ENCODE results near the gene PI4KB.
"Not testable (repeated sequence)": the region's sequence is repeated elsewhere in the genome, so short reads cannot be mapped to it uniquely, and the experiment has no call there.

PI4KB gene

DNA sequence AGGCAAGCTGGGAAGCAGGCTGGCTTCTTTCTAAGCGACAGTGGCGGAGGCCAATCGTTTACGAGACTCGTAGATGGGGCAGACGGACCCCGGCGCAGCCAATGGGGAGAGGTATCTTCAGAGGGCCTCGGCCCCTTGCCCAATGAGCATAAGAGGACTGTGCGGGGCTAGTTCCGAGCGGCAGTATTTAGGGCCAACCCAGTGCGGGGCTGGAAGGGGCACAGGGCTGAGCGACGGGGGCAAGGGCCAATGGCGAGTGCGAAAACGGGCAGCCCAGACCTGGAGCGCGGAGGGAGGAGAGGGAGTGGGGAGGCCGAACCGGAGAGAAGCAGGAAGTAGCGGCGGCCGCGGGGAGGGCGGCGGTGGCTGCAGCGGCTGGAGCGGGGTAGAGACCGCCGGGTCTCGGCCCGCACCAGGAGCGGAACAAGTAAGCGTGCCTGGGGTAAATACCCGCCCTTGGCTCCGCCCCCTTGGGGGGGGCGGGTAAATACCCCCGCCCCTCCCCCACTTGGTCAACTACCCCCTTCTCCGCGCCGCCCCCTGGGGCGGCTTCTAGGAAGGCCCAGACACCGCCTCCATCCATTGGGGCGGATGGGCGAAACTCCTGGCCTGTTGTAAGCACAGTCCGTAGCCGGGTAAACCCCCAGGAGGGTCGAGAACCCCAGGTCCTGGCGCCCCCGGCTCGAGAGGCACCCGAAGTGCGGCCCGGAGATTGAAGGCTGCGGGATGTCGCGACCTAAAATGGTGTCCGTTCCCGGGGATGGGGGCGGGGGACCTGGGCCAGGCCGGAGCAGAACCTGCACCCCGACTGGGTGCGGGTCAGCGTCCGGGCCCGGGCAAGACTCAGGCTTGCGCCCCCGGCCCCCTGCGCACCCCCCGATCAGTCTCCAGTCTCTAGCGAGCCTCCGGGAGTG lies 45.0 kb downstream of the PI4KB start, which contains the start of gene ZNF687:
Gene ZNF687 (plus strand): TSS at position 331 of the 914 bp plus-strand sequence. CDS start 3,993 bp downstream, outside the sequence.
- WGBS = under 1% methylated on average over 61 of the region's 74 CpGs
- H3K4me2 ChIP-seq (ENCODE audit: low read length, poor library complexity, severe bottlenecking) = peak within 1 kb of the TSS; percentile 69
- peak within 1 kb of the TSS in 1 of 2 experiments; percentile 61 for H3K23ac ChIP-seq (ENCODE audit: low read length in 2 of 2)
- peaks cover 19% of the 10 kb centered on the region for H3K4me1 ChIP-seq (ENCODE audit: control insufficient read depth, insufficient read depth, low read depth, low read length)
- H3K27ac ChIP-seq (ENCODE audit: low read length, poor library complexity, severe bottlenecking) = peak within 1 kb of the TSS; percentile 98
- peak within 1 kb of the TSS; percentile 36 for H2AK5ac ChIP-seq (ENCODE audit: low read length, severe bottlenecking)
- no peaks in the 10 kb centered on the region for H3K9me3 ChIP-seq (ENCODE audit: control insufficient read depth, low read length)
- H2AFZ ChIP-seq (ENCODE audit: low read depth, low read length) = peak within 1 kb of the TSS; percentile 83
- peaks cover 6% of the 10 kb centered on the region for H3K79me1 ChIP-seq (replicated peaks; ENCODE audit: low read length, poor library complexity, severe bottlenecking)
- peaks cover 19 to 22% of the 10 kb centered on the region in 2 experiments for H3K36me3 ChIP-seq (ENCODE audit: control insufficient read depth in 1 of 2, insufficient read depth in 2 of 2, low read depth in 1 of 2, low read length in 2 of 2)
- H2BK12ac ChIP-seq (ENCODE audit: low read length in 2 of 2) = peak within 1 kb of the TSS; percentile 42 to 55
- peak; percentile 100 for DNase-seq
- peak within 1 kb of the TSS; percentile 94 for H4K91ac ChIP-seq (ENCODE audit: low read length)
- peak within 1 kb of the TSS; percentile 96 for H3K9ac ChIP-seq (ENCODE audit: low read length)
- peak within 1 kb of the TSS; percentile 47 to 89 for H3K14ac ChIP-seq (ENCODE audit: low read length in 2 of 2)
- peak within 1 kb of the TSS; percentile 62 for H2BK15ac ChIP-seq (ENCODE audit: low read depth, poor library complexity, severe bottlenecking)
- peak within 1 kb of the TSS; percentile 97 for H3K18ac ChIP-seq (ENCODE audit: low read depth in 1 of 2, low read length in 2 of 2)
- peak within 1 kb of the TSS; percentile 92 for H4K8ac ChIP-seq (ENCODE audit: low read length)
- no peaks in the 10 kb centered on the region for H3K27me3 ChIP-seq (ENCODE audit: control insufficient read depth in 1 of 2, insufficient read depth in 1 of 2, low read length in 2 of 2)
- peak within 1 kb of the TSS; percentile 88 to 95 for H3K4me3 ChIP-seq (ENCODE audit: insufficient read depth in 1 of 2, low read depth in 1 of 2, low read length in 2 of 2)
- peak within 1 kb of the TSS; percentile 79 for H2BK5ac ChIP-seq (ENCODE audit: low read depth, low read length, poor library complexity, severe bottlenecking)
- H3K4ac ChIP-seq (ENCODE audit: low read depth in 1 of 2, low read length in 2 of 2) = peak within 1 kb of the TSS; percentile 94 to 98
- H2BK120ac ChIP-seq (ENCODE audit: low read depth, low read length) = peak within 1 kb of the TSS; percentile 84

DNA sequence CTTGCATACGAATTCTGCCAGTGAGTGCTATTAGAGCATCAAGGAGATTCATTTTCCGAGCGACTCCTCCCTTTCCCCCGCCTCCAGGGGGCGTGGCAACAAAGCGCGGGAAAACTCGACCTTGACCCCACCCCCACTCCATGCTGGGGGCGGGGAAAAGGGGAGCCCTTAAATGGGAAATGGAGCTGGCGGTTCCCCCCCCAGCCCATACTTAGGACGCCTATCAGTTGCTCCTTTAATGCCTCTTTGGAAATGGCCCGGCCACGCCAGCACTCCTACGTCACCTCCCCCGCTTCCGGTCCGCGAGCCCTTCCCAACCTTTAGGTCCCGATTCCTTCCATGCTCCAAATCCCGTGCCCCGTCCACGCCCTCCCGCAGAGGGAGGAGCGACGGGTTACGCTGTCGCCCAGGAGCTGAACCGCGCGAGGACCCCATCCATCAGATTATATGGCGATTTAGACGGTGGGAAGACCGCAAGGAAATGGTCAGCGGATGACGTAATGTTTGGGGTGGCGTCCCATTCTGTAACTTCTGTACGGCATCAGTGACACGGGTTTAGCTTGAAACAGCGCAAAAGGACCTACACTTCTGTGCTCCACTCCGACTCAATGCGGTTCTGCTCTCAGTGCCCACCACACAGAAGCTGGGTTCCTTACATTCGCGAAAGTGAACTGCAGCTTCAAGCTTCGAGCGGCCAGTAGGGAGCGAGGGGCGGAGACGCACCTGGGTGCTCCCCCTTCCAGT lies 45.8 kb downstream of the PI4KB start:
- peak overlapping the region; percentile 81 for H2BK120ac ChIP-seq (ENCODE audit: low read depth, low read length)
- no peaks in the 10 kb centered on the region for H3K9me3 ChIP-seq (ENCODE audit: control insufficient read depth, low read length)
- H2BK5ac ChIP-seq (ENCODE audit: low read depth, low read length, poor library complexity, severe bottlenecking) = peak overlapping the region; percentile 69
- peak overlapping the region; percentile 63 for H3K4me2 ChIP-seq (ENCODE audit: low read length, poor library complexity, severe bottlenecking)
- H3K4ac ChIP-seq (ENCODE audit: low read depth in 1 of 2, low read length in 2 of 2) = peak overlapping the region; percentile 21 to 98
- peak overlapping the region; percentile 81 for H4K8ac ChIP-seq (ENCODE audit: low read length)
- H3K27me3 ChIP-seq (ENCODE audit: control insufficient read depth in 1 of 2, insufficient read depth in 1 of 2, low read length in 2 of 2) = no peaks in the 10 kb centered on the region
- peak; percentile 98 for DNase-seq
- peak overlapping the region; percentile 83 for H2AFZ ChIP-seq (ENCODE audit: low read depth, low read length)
- WGBS = under 1% methylated on average over 43 of the region's 48 CpGs
- peak overlapping the region; percentile 94 for H4K91ac ChIP-seq (ENCODE audit: low read length)
- peaks cover 19% of the 10 kb centered on the region for H3K4me1 ChIP-seq (ENCODE audit: control insufficient read depth, insufficient read depth, low read depth, low read length)
- peak overlapping the region; percentile 97 for H3K18ac ChIP-seq (ENCODE audit: low read depth in 1 of 2, low read length in 2 of 2)
- H2BK12ac ChIP-seq (ENCODE audit: low read length in 2 of 2) = peak overlapping the region; percentile 7 to 19
- H3K27ac ChIP-seq (ENCODE audit: low read length, poor library complexity, severe bottlenecking) = peak overlapping the region; percentile 98
- H3K79me1 ChIP-seq (replicated peaks; ENCODE audit: low read length, poor library complexity, severe bottlenecking) = peaks cover 4% of the 10 kb centered on the region
- peak overlapping the region in 1 of 2 experiments; percentile 61 for H3K23ac ChIP-seq (ENCODE audit: low read length in 2 of 2)
- H2AK5ac ChIP-seq (ENCODE audit: low read length, severe bottlenecking) = no peak overlapping the region
- H3K9ac ChIP-seq (ENCODE audit: low read length) = peak overlapping the region; percentile 96
- peak overlapping the region in 1 of 2 experiments; percentile 71 for H3K14ac ChIP-seq (ENCODE audit: low read length in 2 of 2)
- peak overlapping the region; percentile 88 to 95 for H3K4me3 ChIP-seq (ENCODE audit: insufficient read depth in 1 of 2, low read depth in 1 of 2, low read length in 2 of 2)
- H3K36me3 ChIP-seq (ENCODE audit: control insufficient read depth in 1 of 2, insufficient read depth in 2 of 2, low read depth in 1 of 2, low read length in 2 of 2) = peaks cover 10 to 14% of the 10 kb centered on the region in 2 experiments
- H2BK15ac ChIP-seq (ENCODE audit: low read depth, poor library complexity, severe bottlenecking) = peak overlapping the region; percentile 30

DNA sequence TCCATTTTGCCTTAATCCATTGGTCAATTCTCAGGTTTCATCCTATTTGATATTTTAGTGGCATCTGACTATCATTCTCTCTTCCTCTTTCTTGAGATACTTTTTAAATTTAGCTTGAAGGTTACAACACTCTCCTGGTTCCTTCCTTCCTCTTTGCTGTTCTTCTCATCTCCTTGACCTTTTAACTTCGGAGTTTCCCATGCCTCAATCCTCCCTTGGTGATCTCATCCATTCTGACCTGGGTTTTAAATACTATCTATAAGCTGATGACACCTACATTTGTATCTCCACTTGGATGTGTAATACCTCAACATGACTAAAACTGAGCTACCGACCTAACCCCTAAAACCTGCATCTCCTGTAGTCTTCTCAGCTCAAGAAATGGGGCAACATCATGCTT lies 50.0 kb downstream of the PI4KB start:
- peaks cover 5 to 11% of the 10 kb centered on the region in 2 experiments for H3K36me3 ChIP-seq (ENCODE audit: control insufficient read depth in 1 of 2, insufficient read depth in 2 of 2, low read depth in 1 of 2, low read length in 2 of 2)
- no peak overlapping the region for H3K4me3 ChIP-seq (ENCODE audit: insufficient read depth in 1 of 2, low read depth in 1 of 2, low read length in 2 of 2)
- no peak overlapping the region for H2BK5ac ChIP-seq (ENCODE audit: low read depth, low read length, poor library complexity, severe bottlenecking)
- H3K18ac ChIP-seq (ENCODE audit: low read depth in 1 of 2, low read length in 2 of 2) = no peak overlapping the region
- H2BK15ac ChIP-seq (ENCODE audit: low read depth, poor library complexity, severe bottlenecking) = no peak overlapping the region
- H4K8ac ChIP-seq (ENCODE audit: low read length) = no peak overlapping the region
- no peak overlapping the region for H3K9ac ChIP-seq (ENCODE audit: low read length)
- no peak overlapping the region for H3K23ac ChIP-seq (ENCODE audit: low read length in 2 of 2)
- no peak overlapping the region for H2BK120ac ChIP-seq (ENCODE audit: low read depth, low read length)
- H2AK5ac ChIP-seq (ENCODE audit: low read length, severe bottlenecking) = no peak overlapping the region
- WGBS = 76% methylated on average over 2 of the region's 2 CpGs
- peaks cover 7% of the 10 kb centered on the region for H3K4me1 ChIP-seq (ENCODE audit: control insufficient read depth, insufficient read depth, low read depth, low read length)
- H3K79me1 ChIP-seq (replicated peaks; ENCODE audit: low read length, poor library complexity, severe bottlenecking) = no peaks in the 10 kb centered on the region
- no peaks in the 10 kb centered on the region for H3K9me3 ChIP-seq (ENCODE audit: control insufficient read depth, low read length)
- no peaks in the 10 kb centered on the region for H3K27me3 ChIP-seq (ENCODE audit: control insufficient read depth in 1 of 2, insufficient read depth in 1 of 2, low read length in 2 of 2)
- no peak overlapping the region for H2BK12ac ChIP-seq (ENCODE audit: low read length in 2 of 2)
- H3K27ac ChIP-seq (ENCODE audit: low read length, poor library complexity, severe bottlenecking) = no peak overlapping the region
- no peak overlapping the region for H3K4ac ChIP-seq (ENCODE audit: low read depth in 1 of 2, low read length in 2 of 2)
- H3K14ac ChIP-seq (ENCODE audit: low read length in 2 of 2) = no peak overlapping the region
- H4K91ac ChIP-seq (ENCODE audit: low read length) = no peak overlapping the region
- no peak overlapping the region for H3K4me2 ChIP-seq (ENCODE audit: low read length, poor library complexity, severe bottlenecking)
- H2AFZ ChIP-seq (ENCODE audit: low read depth, low read length) = no peak overlapping the region
- peak; percentile 26 for DNase-seq

DNA sequence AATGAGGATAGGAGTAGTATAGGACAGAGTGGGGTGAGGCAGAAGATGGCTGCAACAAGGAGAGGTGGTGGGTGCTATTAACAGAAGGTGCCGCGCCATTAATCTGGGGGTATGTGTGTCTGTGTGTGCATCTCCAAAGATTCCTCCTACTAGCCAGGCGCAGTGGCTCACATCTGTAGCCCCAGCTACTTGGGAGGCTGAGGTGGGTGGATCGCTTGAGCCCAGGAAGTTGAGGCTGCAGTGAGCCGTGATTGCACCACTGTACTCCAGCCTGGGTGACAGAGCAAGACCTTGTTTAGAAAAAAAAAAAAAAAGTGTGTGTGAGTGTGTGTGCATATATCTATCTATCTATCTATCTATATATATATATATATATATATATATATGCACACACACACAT lies 51.9 kb downstream of the PI4KB start:
- not testable (repeated sequence) for DNase-seq; H3K27ac ChIP-seq (ENCODE audit: low read length, poor library complexity, severe bottlenecking); H2AK5ac ChIP-seq (ENCODE audit: low read length, severe bottlenecking); H2AFZ ChIP-seq (ENCODE audit: low read depth, low read length); H2BK5ac ChIP-seq (ENCODE audit: low read depth, low read length, poor library complexity, severe bottlenecking); H3K9ac ChIP-seq (ENCODE audit: low read length); H4K8ac ChIP-seq (ENCODE audit: low read length); H3K79me1 ChIP-seq (replicated peaks; ENCODE audit: low read length, poor library complexity, severe bottlenecking); H4K91ac ChIP-seq (ENCODE audit: low read length); H3K14ac ChIP-seq (ENCODE audit: low read length in 2 of 2); H3K4me2 ChIP-seq (ENCODE audit: low read length, poor library complexity, severe bottlenecking); H3K9me3 ChIP-seq (ENCODE audit: control insufficient read depth, low read length); H3K4me1 ChIP-seq (ENCODE audit: control insufficient read depth, insufficient read depth, low read depth, low read length); H3K4ac ChIP-seq (ENCODE audit: low read depth in 1 of 2, low read length in 2 of 2); H3K27me3 ChIP-seq (ENCODE audit: control insufficient read depth in 1 of 2, insufficient read depth in 1 of 2, low read length in 2 of 2); H2BK120ac ChIP-seq (ENCODE audit: low read depth, low read length); H3K4me3 ChIP-seq (ENCODE audit: insufficient read depth in 1 of 2, low read depth in 1 of 2, low read length in 2 of 2); H2BK15ac ChIP-seq (ENCODE audit: low read depth, poor library complexity, severe bottlenecking); H2BK12ac ChIP-seq (ENCODE audit: low read length in 2 of 2); H3K23ac ChIP-seq (ENCODE audit: low read length in 2 of 2); H3K18ac ChIP-seq (ENCODE audit: low read depth in 1 of 2, low read length in 2 of 2)
- peaks cover 12 to 14% of the 10 kb centered on the region in 2 experiments for H3K36me3 ChIP-seq (ENCODE audit: control insufficient read depth in 1 of 2, insufficient read depth in 2 of 2, low read depth in 1 of 2, low read length in 2 of 2)
- 97% methylated on average over 4 of the region's 5 CpGs for WGBS
